GM21576 (cell line): ENCODE results near the gene FKBP1A.

Source experiments
- ATAC-seq: cut with Tn5 transposase; IDR thresholded peaks from one replicate; pipeline ENCODE4 v1.9.1; 2021; ENCODE audit warnings: mild to moderate bottlenecking, moderate library complexity; ENCODE audit not compliant: unreplicated experiment

The FKBP1A gene

DNA sequence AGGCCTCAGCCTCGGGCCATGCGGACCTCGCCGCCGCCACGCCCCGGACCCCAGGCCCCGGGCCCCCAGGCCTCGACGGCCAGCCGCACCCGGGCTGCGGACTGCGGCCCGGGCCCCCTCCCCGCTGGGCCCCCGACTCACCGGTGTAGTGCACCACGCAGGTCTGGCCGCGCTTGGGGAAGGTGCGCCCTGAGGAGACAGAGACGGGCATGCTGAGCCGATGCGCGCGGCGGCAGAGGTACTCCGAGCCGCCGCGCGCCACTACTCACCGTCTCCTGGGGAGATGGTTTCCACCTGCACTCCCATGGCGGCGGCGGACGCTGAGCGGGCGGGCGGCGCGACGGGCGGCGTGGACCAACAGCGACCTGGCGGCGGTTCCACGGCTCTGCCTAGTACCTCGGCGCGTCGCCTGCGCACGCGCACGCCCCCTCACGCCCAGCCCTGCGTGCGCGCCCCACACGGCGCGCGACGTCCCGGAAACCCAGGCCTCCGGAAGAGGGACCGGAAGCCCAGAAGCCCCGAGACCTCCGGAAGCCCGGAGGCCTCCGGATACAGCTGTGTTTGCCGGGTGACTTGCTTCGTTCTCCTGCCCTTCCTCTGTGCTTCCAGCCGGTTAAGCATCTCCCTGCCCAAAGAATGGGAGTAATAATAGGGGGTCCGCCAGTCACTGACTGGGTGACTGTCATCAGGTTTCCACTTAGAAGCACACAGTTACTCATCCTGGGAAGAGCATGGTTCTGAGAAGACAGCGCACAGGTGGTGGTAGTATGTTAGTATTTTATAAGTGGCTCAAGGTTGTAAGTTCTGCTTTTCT, at the start of gene FKBP1A:
Gene FKBP1A, minus strand, starts transcription at position 362 of the 814 bp plus-strand sequence. Its CDS starts 56 bp downstream, at position 306.
- ATAC-seq, result peak; percentile 84

- no peak for ATAC-seq
Observed at GRCh38 chr20:1442304-1442703, 49.5 kb upstream of the FKBP1A start.

GRCh38 chr20:1441133-1441532, 48.3 kb upstream of the FKBP1A start:
- ATAC-seq, result no peak

DNA sequence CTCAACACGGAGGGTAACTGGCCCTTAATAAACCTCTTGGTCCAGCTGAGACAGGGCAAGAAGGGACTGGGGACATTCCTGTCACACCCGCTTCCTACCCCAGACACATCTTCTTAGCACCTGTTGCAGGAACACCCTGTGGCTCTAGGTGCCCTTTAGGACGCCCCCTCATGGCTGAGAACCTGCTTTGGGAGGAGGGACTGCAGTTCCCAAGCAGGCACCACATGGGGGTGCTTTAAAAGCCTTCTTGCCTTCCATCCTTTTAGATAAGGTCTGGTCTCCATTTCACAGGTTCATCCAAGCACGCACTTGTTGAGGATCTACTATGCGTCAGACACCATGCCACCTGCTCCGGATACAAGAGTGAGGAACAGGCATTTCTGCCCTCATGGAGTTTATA, 47.2 kb upstream of the FKBP1A start:
- no peak for ATAC-seq

DNA sequence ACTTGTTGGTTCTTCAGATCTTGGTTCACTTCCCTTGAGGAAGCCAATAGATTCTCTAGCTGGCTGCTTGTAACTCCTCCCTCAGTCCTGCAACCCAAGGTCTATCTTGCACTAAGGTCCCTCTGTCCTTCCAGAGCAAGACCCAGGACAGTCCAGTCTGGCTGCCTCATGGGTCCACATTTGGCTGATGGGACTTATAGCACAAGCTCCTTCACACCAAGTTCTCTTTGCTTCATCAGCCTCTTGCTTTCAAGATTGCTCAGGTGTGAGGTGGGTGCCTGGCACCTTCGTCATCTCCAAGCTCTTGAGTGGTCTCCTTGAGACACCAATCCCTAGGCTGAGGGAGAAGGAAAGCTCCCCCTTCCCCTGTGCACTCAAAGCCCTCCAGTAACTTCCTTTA, 45.5 kb upstream of the FKBP1A start:
- no peak for ATAC-seq

- ATAC-seq, result no peak
Observed at GRCh38 chr20:1437235-1437904, 44.5 kb upstream of the FKBP1A start.

DNA sequence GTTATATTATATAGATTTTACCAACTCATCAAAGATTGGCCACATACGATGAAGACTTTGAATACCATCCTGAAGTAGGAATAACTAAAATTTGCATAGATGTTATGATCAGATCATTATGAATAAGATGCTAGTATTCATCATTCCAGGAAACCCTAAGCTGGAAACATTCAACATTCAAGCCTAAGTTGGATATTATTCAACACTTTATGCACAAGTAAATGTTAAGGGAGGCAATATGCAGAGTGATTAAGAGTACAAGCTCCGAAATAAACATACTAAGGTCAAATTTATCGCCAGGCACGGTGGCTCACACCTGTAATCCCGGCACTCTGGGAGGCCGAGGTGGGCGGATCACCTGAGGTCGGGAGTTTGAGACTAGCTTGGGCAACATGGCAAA, 43.4 kb upstream of the FKBP1A start:
- ATAC-seq, result no peak

- ATAC-seq, result no peak
Observed at GRCh38 chr20:1435337-1435699, 42.5 kb upstream of the FKBP1A start.

- ATAC-seq, result peak; percentile 93
Observed at GRCh38 chr20:1434571-1435336, 41.9 kb upstream of the FKBP1A start.

GRCh38 chr20:1431158-1431557, 38.3 kb upstream of the FKBP1A start:
- no peak for ATAC-seq

DNA sequence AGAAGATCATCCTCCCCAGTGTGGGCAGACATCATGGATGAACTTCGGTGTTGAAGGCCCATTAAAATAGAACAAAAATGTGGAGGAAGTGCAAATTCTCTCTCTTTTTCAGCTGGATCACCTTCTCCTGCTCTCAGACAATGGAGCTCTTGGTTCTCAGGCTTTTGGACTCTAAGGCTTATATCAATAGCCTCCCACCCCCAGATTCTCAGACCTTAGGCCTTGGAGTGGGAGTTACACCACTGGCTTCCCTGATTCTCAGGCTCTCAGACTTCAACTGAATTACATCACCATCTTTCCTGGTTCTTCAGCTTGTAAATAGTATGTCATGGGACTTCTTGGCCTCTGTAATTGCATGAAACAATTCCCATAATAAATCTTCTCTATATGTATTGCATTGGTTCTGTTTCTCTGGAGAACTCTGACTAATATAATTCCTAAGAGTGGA, 37.2 kb upstream of the FKBP1A start:
- no peak for ATAC-seq

- no peak for ATAC-seq
Observed at GRCh38 chr20:1429143-1429728, 36.4 kb upstream of the FKBP1A start.

DNA sequence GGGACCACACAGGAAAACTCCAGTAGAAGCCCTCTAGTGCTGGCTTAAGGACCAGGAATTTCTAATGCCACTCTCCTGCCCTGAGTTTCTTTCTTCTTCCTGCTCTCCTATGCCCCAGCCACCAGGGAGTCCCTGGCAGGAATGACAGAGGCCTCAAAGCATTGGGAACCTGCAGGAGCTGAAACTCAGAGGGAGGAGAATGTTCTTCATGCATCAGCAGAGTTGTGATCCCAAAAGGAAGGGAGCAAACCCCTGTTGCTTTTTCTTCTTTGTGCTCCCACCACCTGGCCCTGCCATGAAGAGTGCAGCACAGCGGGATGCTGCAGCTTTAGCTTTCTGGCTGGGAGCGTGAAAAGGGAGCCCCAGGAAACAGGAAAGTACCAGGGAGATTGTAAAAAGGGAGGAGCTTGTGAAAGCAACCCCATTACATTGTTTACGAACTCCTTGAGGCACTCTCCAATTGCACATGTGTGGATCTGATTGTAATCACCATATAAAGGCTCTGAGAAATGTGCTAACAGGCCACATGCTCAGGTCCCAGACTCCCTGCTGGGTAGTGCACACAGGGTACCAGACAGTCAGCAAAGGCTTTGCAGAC, 34.7 kb upstream of the FKBP1A start:
- no peak for ATAC-seq

GRCh38 chr20:1426231-1426849, 33.5 kb upstream of the FKBP1A start:
- no peak for ATAC-seq

- no peak for ATAC-seq
Observed at GRCh38 chr20:1424336-1424735, 31.5 kb upstream of the FKBP1A start.

- ATAC-seq, result no peak
Observed at GRCh38 chr20:1423625-1424106, 30.8 kb upstream of the FKBP1A start.

- no peak for ATAC-seq
Observed at GRCh38 chr20:1423206-1423605, 30.4 kb upstream of the FKBP1A start.

DNA sequence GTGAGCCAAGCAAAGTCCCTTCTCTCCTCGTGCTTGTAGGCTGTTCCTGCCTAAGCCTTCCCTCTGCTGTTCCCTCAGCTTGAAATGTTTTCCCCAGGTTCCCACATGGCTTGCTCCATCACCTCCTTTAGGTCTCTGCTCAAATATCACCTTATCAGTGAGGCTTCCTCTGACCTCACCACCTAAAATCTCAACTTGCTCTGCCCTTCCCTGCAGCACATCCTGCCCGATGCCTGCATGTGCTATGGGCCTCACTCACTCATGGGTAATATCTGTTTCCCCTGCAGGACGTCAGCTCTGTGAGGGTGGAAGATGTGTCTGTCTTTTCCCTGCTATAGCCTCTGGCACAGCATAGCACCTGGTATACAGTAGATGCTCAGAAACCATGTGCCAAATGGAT, 29.9 kb upstream of the FKBP1A start:
- no peak for ATAC-seq

GRCh38 chr20:1420066-1420465, 27.2 kb upstream of the FKBP1A start:
- ATAC-seq, result no peak

DNA sequence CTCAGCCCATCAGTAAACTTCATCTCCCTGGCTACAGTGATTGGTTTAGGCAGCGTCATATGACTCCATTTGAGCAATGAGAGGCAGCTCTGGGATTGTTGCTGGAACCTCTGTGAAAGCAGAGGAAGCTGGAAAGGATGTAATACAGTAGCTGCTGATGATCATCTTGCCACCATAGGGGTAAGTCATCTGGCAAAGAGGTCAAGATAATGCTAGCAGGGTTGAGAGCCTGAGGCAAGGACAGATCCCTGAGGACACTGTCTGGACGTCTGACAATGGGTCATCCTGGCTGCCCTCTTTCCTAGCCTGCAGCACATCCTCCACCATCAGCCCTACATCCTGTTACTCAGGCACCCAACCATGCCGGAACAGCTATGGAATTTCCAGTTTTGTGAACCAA, 25.5 kb upstream of the FKBP1A start:
- ATAC-seq, result no peak
